Measurements from ENCODE around the gene GNLY.
"Not testable (repeated sequence)": the region's sequence is repeated elsewhere in the genome, so short reads cannot be mapped to it uniquely, and the experiment has no call there.

GNLY gene

DNA sequence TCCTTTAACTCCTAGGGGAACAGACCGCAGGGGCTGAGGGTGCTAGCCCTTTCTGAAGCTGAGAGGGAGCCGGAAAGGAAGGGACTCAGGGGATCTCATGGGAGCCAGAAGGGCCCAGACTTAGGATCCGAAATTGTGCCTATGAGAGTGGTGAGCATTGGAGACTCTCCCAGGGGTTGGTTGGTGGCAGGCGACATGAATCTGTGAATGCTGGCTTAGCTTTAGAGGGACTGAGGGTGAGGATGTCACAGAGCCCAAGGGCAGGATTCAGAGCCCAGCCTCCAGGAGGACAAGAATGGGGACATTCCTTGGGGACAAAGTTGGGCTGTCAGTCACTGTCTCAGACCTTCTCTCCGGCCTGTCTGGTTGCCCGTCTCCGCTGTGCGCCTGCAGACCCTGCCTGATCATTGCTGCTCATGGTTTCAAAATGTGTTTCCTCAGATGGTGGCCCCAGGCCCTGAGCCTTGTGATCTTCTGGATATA lies 17.5 kb downstream of the GNLY start:
- no peak for DNase-seq

DNA sequence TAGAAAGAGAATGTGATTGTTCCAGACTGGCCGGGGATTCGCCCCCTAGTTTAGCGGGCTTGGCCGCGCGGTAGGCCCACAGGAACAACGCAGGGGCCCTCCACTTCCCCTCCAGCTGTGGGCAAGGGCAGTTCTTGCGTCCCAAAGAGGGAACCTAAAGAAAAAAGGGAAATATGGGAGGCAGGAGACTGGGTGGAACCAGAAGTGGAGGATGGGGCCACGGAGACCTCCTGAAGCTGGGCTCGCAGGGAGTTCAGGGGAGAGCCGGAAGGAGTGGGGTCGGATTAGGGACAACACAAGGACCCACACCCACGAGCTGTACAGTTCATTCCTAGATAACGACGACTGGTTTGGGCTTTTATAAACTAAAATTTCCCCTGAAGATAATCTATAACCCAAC lies 18.2 kb downstream of the GNLY start:
- DNase-seq = peak; percentile 23

- peak; percentile 24 for DNase-seq
Measured at GRCh38 chr2:85712849-85713612, 18.9 kb downstream of the GNLY start.

GRCh38 chr2:85713836-85714235 lies 19.7 kb downstream of the GNLY start:
- no peak for DNase-seq

DNA sequence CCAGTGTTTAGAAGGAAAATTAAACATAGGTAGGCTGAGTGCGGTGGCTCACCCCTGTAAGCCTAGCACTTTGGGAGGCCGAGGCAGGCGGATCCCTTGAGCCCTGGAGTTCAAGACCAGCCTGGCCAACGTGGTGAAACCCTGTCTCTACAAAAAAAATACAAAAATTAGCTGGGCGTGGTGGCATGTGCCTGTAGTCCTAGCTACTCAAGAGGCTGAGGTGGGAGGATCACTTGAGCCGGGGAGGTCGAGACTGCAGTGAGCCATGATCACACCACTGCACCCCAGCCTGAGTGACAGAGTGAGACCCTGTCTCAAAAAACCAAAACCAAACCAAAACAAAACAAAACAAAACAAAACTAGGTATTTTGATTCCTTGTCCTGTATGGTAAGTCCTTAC lies 20.3 kb downstream of the GNLY start:
- not testable (repeated sequence) for DNase-seq

DNA sequence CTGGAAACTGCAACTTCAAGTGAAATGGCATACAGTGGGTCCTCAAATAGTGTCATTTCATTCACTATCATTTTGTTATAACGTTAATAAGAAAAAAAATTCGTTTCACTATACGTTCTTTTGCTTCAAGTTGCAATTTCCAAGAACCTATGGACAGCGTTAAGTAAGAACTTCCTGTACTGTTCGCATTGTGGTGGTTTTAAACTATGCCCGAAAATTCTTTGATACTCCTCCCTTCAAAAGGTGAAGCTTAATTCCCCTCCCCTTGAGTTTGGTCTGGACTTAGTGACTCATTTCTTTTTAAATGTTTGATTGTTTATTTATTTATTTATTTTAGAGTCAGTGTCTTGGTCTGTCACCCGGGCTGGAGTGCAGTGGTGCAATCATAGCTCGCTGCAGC lies 20.7 kb downstream of the GNLY start:
- no peak for DNase-seq

- no peak for DNase-seq
Measured at GRCh38 chr2:85716346-85716914, 22.3 kb downstream of the GNLY start.

DNA sequence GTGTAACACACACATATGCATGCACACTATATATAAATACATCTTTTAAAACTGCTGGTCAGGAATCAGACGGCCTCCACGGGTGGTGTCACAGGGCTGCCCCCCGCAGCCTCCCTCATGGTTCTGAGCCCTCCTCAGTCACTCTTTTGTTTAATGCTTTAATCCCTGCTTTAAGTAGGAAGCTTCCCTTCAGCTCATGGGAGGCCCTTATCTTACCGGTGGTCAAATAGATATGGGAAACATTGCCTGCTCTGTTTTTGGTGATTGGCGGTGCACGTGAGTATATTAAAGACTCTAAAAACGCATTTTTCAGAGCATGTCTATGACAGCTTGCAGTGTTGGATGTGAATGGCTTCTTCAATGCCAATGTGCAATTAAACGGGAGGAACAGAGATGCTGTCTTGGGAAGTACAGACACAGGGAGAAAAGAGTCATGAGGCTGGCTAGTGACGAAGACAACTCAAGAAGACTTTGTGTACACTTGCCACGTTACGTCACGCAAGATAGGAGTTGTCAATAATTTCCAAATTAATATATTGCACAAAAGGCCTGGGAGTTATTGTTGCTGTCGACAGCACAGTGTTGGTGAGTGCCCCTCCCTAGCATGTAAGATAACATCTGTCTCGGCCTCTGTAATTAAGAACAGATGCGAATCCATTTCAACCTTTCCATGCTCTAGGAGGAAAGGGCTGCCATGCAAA lies 23.3 kb downstream of the GNLY start:
- DNase-seq = no peak

GRCh38 chr2:85718009-85718391 lies 23.8 kb downstream of the GNLY start:
- no peak for DNase-seq

GRCh38 chr2:85718885-85719492 lies 24.8 kb downstream of the GNLY start:
- DNase-seq = no peak

GRCh38 chr2:85719609-85720240 lies 25.6 kb downstream of the GNLY start:
- no peak for DNase-seq

- no peak for DNase-seq
Measured at GRCh38 chr2:85720533-85720932, 26.4 kb downstream of the GNLY start.

GRCh38 chr2:85721641-85722040 lies 27.5 kb downstream of the GNLY start:
- DNase-seq = no peak

DNA sequence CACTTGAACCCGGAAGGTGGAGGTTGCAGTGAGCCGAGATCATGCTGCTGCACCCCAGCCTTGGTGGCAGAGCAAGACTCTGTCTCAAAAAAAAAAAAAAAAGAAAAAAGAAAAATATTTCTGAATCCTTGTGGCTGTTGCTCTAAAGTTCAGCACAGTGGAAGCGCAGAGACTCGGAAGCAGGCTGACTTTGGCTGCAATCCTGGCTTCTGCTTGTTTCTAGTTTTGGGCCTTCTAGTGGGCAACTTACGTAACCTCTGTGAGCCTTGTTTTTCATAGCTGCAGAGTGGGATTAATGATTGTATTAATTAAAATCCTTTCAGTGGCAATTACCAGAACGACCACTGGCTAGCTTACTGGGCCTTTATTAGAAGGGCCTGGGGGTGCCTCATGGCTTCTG lies 28.4 kb downstream of the GNLY start:
- DNase-seq = no peak

DNA sequence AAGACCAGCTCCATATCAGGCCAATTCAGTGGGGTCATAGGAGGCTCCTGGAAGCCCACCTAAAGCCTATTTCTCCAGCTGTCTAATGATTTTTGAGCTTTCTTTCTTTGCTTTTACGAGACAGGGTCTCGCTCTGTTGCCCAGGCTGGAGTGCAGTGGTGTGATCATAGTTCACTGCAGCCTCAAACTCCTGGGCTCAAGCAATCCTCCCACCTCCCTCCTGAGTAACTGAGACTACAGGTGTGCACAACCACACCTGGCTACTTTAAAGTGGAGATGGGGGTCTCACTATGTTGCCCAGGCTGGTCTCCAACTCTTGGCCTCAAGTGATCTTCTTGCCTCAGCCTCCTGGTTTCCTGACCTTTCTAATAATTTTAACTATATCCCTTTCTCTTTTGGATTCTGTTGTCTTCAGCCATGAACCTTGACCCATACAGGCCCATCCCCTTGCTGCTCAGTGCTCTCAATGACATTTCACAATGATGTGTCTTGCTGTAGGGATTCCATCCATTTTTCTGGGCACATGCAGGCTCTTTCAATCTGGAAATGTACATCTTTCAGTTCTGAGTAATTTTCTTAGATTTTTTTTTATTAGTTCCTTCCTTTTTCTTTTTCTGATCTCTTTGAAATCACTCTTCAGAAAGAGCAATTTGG lies 29.7 kb downstream of the GNLY start:
- no peak for DNase-seq

- DNase-seq = no peak
Measured at GRCh38 chr2:85724731-85725181, 30.6 kb downstream of the GNLY start.

GRCh38 chr2:85725451-85725850 lies 31.3 kb downstream of the GNLY start:
- no peak for DNase-seq

GRCh38 chr2:85727798-85728197 lies 33.6 kb downstream of the GNLY start:
- DNase-seq = no peak

- no peak for DNase-seq
Measured at GRCh38 chr2:85728342-85728741, 34.2 kb downstream of the GNLY start.

DNA sequence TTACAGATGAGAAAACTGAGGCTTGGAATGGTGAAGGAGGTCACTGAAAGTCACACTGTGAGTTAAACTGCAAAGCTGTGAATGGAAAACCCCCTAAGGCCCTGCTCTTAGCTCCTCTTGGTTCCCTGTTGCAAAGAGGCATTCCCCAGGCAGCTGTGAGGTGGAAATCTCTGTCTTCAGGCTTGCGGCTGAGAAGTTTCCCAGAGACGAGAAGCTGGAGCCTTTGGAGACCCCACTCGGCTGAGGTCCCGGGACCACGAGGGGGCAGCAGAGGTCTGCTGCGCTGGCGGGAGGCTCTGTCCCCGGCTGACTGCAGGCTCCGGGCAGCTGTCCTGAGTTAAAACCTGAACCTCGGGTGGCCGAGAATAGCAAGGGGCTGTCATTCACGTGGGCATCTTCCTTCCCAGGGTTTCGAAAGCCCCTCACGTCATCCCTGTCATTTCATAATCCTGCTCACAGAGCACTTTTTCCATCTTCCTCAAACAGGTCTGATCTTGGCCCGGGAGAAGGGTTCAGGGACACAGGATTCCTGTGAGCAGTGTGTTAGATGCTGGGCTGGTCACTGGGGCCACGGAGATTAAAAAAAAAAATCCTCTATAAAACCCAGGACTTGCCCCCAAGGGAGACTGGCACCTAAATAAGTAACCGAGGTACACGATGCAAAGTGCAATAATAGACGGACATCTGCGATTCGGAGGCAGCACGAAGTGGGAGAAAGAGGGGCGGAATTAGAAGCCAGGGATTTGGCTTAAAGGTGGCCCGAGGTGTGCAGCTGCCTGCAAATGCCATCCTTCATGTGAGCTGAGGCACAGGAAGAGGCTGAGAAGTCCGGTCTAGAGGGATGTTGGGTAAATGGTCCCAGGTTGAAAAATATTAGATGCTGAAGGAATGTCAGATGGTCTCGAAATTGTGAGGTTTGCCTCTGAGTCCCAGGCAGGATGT lies 35.0 kb downstream of the GNLY start:
- DNase-seq = peak; percentile 93

DNA sequence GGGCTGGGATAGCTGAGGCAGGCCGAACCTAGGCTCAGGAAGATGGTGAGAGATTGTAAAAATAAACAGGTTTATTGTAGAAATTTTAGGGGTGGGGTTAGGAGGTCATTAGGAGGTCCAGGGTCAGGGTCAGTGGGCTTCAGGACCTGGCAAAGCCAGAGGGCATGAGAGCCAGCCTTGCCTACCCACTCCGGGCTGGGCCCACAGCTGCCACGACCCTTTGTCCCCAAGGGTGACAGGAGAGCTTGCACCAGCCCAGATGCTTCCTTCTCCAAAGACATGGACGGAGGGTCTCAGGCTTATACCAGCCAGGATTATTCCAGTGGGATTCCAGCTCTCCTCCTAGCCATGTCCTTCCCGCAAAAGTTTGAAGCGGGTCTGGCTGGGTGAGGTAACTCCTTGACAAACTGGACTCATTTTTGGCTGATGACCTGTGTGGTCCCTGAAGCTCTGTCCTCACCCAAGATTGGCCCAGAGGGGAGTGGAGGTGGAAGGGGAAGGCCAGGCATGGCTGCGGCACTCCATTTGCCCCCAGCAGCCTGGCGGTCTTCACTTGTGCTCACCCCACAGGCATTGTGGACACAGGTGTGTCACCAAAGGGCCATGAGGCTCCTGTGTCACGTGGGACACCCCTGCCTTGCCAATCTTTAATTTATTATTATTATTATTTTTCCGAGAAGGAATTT lies 35.8 kb downstream of the GNLY start:
- DNase-seq = no peak
